OCI-LY1 (cell line): ENCODE measurements around the gene LDLRAD4.

Experiments
- H2AFZ ChIP-seq: fragments of 200-600 bp; sonication (generic), shearing (Covaris generic); 2 replicates; pipeline ENCODE4 v1.6.0; 2014; ENCODE audit warnings: antibody characterized with exemption, mild to moderate bottlenecking, low read length
- H3F3A ChIP-seq: fragments of 200-600 bp; sonication (generic), shearing (Covaris generic); 2 replicates; pipeline ENCODE4 v1.6.0; 2014; ENCODE audit warnings: mild to moderate bottlenecking, antibody characterized with exemption, low read length, moderate library complexity; ENCODE audit not compliant: insufficient read depth
- H3K27ac ChIP-seq: fragments of 200-600 bp; sonication (generic); 2 replicates; pipeline ENCODE4 v1.5.1; 2014; ENCODE audit warnings: low read length, mixed run types, mild to moderate bottlenecking, low read depth; ENCODE audit not compliant: poor library complexity, severe bottlenecking
- H3K27me3 ChIP-seq: fragments of 200-600 bp; sonication (generic); 2 replicates; pipeline ENCODE4 v1.6.0; 2014; ENCODE audit warnings: antibody characterized with exemption, mild to moderate bottlenecking, low read length, moderate library complexity; ENCODE audit not compliant: insufficient read depth
- H3K36me3 ChIP-seq: fragments of 200-600 bp; sonication (generic); 2 replicates; pipeline ENCODE4 v1.6.1; 2014; ENCODE audit warnings: mild to moderate bottlenecking, antibody characterized with exemption, low read length, moderate library complexity, mixed read lengths; ENCODE audit not compliant: insufficient read depth
- H3K4me1 ChIP-seq: fragments of 200-600 bp; sonication (generic); 2 replicates; pipeline ENCODE4 v1.5.1; 2014; ENCODE audit warnings: mild to moderate bottlenecking, low read length, moderate library complexity; ENCODE audit not compliant: insufficient read depth, severe bottlenecking
- H3K4me2 ChIP-seq: fragments of 200-600 bp; sonication (generic), shearing (Covaris generic); 2 replicates; pipeline ENCODE4 v1.6.1; 2014; ENCODE audit warnings: low read length
- H3K4me3 ChIP-seq: fragments of 200-600 bp; sonication (generic); 2 replicates; pipeline ENCODE4 v1.5.1; 2014; ENCODE audit warnings: low read length, low read depth, mild to moderate bottlenecking, mixed read lengths; ENCODE audit not compliant: poor library complexity, severe bottlenecking
- H3K79me2 ChIP-seq: fragments of 200-600 bp; shearing (Covaris generic); 2 replicates; pipeline ENCODE4 v1.6.1; 2016; ENCODE audit warnings: mixed run types, low read length, mixed read lengths; ENCODE audit not compliant: insufficient read depth
- H3K9ac ChIP-seq: fragments of 200-600 bp; sonication (generic), shearing (Covaris generic); 2 replicates; pipeline ENCODE4 v1.6.1; 2014; ENCODE audit warnings: mild to moderate bottlenecking, low read length, mixed read lengths
- H3K9me2 ChIP-seq: fragments of 200-600 bp; sonication (generic), shearing (Covaris generic); 2 replicates; pipeline ENCODE4 v1.6.1; 2014; ENCODE audit warnings: low read depth, mild to moderate bottlenecking, low read length, mixed read lengths
- H3K9me3 ChIP-seq: fragments of 200-600 bp; shearing (Covaris generic); 2 replicates; pipeline ENCODE4 v1.6.1; 2014; ENCODE audit warnings: low read length, mixed read lengths
- H4K20me1 ChIP-seq: fragments of 200-600 bp; sonication (generic), shearing (Covaris generic); 2 replicates; pipeline ENCODE4 v1.6.0; 2016; ENCODE audit warnings: mild to moderate bottlenecking, low read length; ENCODE audit not compliant: insufficient read depth
- CTCF ChIP-seq: fragments of 200-600 bp; sonication (generic), shearing (Covaris generic); IDR thresholded peaks from 2 replicates; pipeline ENCODE4 v1.5.1; 2017; ENCODE audit warnings: mild to moderate bottlenecking, antibody characterized with exemption, low read length, moderate library complexity, mixed read lengths
- EZH2 ChIP-seq: fragments of 200-600 bp; sonication (generic), shearing (Covaris generic); IDR thresholded peaks from 2 replicates; pipeline ENCODE4 v1.8.0; 2017; ENCODE audit warnings: borderline replicate concordance, mixed run types, mild to moderate bottlenecking, antibody characterized with exemption, low read length, moderate library complexity, mixed read lengths

Gene LDLRAD4

GRCh38 chr18:13187498-13187897, 31.1 kb upstream of the LDLRAD4 start:
- TF ChIP-seq EZH2 = no peak
- no peak for TF ChIP-seq CTCF
- H3K4me3 ChIP-seq = no peak overlapping the region
- no peak overlapping the region for H3K4me2 ChIP-seq
- no peaks in the 10 kb centered on the region for H4K20me1 ChIP-seq
- H2AFZ ChIP-seq = no peak overlapping the region
- no peaks in the 10 kb centered on the region for H3K9me2 ChIP-seq
- no peaks in the 10 kb centered on the region for H3F3A ChIP-seq
- H3K27me3 ChIP-seq = 0 out of 2 replicates have a peak, but pooled peaks cover 6% of the 10 kb centered on the region
- no peaks in the 10 kb centered on the region for H3K4me1 ChIP-seq
- H3K27ac ChIP-seq = no peak overlapping the region
- H3K9me3 ChIP-seq = no peaks in the 10 kb centered on the region
- no peaks in the 10 kb centered on the region for H3K36me3 ChIP-seq
- no peaks in the 10 kb centered on the region for H3K79me2 ChIP-seq
- H3K9ac ChIP-seq = no peak overlapping the region

GRCh38 chr18:13191031-13191430, 27.5 kb upstream of the LDLRAD4 start:
- Histone ChIP-seq H3K9me3 (no peaks in the 10 kb centered on the region), H3K9me2 (no peaks in the 10 kb centered on the region), H3K4me2 (no peak overlapping the region), H3K27me3 (no peaks in the 10 kb centered on the region), H3K4me3 (no peak overlapping the region), H3K36me3 (no peaks in the 10 kb centered on the region), H3K9ac (no peak overlapping the region), H3F3A (no peaks in the 10 kb centered on the region), H3K79me2 (no peaks in the 10 kb centered on the region), H2AFZ (no peak overlapping the region), H3K4me1 (no peaks in the 10 kb centered on the region), H3K27ac (no peak overlapping the region), H4K20me1 (no peaks in the 10 kb centered on the region)
- TF ChIP-seq EZH2 (no peak), CTCF (no peak)

DNA sequence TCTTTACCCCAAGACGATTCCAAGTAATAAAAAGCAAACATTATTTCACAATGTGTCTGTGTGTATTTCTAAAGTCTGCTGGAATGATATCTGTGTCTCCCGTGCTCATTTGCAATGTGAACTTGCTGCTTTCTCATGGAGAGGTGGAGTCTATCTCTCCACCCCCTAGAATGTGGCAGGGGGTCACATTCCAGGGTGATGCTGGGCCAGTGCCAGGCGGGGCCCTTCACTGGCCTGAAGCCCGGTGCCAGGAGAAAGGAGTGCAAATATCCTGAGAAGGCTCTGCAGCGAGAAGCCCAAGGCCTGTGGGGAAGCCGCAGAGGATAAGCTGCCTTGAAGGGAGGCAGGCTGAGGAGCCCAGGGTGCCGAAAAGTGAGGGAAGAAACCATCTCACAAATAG, 26.8 kb upstream of the LDLRAD4 start:
- Histone ChIP-seq H3K4me2 (no peak overlapping the region), H3K9me2 (no peaks in the 10 kb centered on the region), H3K4me1 (no peaks in the 10 kb centered on the region), H3K9me3 (no peaks in the 10 kb centered on the region), H3K79me2 (no peaks in the 10 kb centered on the region), H3K27me3 (no peaks in the 10 kb centered on the region), H3K27ac (no peak overlapping the region), H2AFZ (no peak overlapping the region), H3K4me3 (no peak overlapping the region), H3K9ac (no peak overlapping the region), H3F3A (no peaks in the 10 kb centered on the region), H3K36me3 (no peaks in the 10 kb centered on the region), H4K20me1 (no peaks in the 10 kb centered on the region)
- TF ChIP-seq EZH2 = no peak
- TF ChIP-seq CTCF = no peak
